ENCODE results near the gene CCDC57.
A peak's percentile ranks its signal among the peaks of the same experiment; 100 is the strongest.

The CCDC57 gene

DNA sequence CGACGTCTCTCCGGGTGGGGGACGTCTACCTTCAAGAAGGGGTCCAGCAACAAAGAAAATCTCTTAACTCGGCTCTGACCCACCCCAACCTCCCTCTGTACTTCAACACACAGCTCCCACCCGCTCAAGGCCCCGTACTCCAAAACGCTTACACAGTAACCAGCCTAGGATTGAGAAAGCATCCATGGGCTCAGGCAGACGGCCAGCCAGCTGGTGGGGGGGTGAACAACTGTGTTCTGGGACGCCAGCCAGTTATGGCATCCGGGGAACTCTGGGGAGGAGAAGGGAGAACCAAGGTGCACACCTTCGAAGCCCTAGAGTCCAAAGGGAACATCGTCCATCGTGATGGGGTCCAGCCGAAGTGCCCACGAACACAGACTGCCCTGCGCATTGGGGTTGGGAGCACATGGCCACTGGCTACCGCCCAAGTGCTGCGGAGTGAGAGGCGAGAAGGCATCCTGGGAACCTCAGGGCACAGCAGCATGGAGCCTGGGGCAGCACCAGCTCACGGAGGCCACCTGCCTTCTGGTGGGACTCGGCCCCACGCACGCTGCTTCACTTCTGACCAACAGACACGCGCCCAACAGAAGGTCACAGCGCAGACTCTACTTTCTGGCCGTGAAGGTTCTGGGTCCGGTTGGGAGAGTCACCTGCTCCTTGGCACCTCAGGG lies 30.5 kb upstream of the CCDC57 start:
- TF ChIP-seq TAF1 (IDR thresholded peaks at IDR 0.05; ENCODE audit: borderline replicate concordance, insufficient read depth, low read length) (no peak), POLR2AphosphoS5 (IDR thresholded peaks at IDR 0.05; ENCODE audit: low read depth, low read length) (peak; percentile 60), FOXP2 (optimal IDR thresholded peaks at IDR 0.05; ENCODE audit: borderline replicate concordance, extremely low read depth, extremely low read length, insufficient read depth) (no peak), SIN3A (IDR thresholded peaks at IDR 0.05; ENCODE audit: borderline replicate concordance, insufficient read depth, low read length) (no peak)
- TF ChIP-seq, protein P1, sequence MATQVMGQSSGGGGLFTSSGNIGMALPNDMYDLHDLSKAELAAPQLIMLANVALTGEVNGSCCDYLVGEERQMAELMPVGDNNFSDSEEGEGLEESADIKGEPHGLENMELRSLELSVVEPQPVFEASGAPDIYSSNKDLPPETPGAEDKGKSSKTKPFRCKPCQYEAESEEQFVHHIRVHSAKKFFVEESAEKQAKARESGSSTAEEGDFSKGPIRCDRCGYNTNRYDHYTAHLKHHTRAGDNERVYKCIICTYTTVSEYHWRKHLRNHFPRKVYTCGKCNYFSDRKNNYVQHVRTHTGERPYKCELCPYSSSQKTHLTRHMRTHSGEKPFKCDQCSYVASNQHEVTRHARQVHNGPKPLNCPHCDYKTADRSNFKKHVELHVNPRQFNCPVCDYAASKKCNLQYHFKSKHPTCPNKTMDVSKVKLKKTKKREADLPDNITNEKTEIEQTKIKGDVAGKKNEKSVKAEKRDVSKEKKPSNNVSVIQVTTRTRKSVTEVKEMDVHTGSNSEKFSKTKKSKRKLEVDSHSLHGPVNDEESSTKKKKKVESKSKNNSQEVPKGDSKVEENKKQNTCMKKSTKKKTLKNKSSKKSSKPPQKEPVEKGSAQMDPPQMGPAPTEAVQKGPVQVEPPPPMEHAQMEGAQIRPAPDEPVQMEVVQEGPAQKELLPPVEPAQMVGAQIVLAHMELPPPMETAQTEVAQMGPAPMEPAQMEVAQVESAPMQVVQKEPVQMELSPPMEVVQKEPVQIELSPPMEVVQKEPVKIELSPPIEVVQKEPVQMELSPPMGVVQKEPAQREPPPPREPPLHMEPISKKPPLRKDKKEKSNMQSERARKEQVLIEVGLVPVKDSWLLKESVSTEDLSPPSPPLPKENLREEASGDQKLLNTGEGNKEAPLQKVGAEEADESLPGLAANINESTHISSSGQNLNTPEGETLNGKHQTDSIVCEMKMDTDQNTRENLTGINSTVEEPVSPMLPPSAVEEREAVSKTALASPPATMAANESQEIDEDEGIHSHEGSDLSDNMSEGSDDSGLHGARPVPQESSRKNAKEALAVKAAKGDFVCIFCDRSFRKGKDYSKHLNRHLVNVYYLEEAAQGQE (IDR thresholded peaks at IDR 0.05; ENCODE audit: insufficient read depth in 1 of 2, low read depth in 2 of 2, low read length in 2 of 2) = no peak

DNA sequence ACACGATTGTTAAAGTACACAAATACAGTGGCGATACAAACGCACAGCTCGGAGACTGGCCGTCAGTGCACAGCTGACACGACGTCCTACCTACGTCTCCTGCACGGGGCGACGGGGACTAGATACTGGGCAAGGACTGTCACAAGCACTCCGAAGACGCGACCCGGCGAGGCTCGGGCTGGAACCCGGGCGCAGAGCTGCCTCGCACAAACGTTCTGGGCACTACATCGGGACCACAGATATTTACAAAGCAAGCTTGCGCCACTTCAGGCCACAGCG lies 30.0 kb upstream of the CCDC57 start:
- TF ChIP-seq SIN3A (IDR thresholded peaks at IDR 0.05; ENCODE audit: borderline replicate concordance, insufficient read depth, low read length) (no peak), POLR2AphosphoS5 (IDR thresholded peaks at IDR 0.05; ENCODE audit: low read depth, low read length) (no peak), TAF1 (IDR thresholded peaks at IDR 0.05; ENCODE audit: borderline replicate concordance, insufficient read depth, low read length) (no peak), FOXP2 (optimal IDR thresholded peaks at IDR 0.05; ENCODE audit: borderline replicate concordance, extremely low read depth, extremely low read length, insufficient read depth) (no peak)
- TF ChIP-seq, protein P1 (IDR thresholded peaks at IDR 0.05; ENCODE audit: insufficient read depth in 1 of 2, low read depth in 2 of 2, low read length in 2 of 2) = no peak

GRCh38 chr17:82241926-82242697 lies 29.5 kb upstream of the CCDC57 start:
- TF ChIP-seq FOXP2 (optimal IDR thresholded peaks at IDR 0.05; ENCODE audit: borderline replicate concordance, extremely low read depth, extremely low read length, insufficient read depth) = no peak
- TF ChIP-seq, protein P1 (IDR thresholded peaks at IDR 0.05; ENCODE audit: insufficient read depth in 1 of 2, low read depth in 2 of 2, low read length in 2 of 2) = no peak
- no peak for TF ChIP-seq TAF1 (IDR thresholded peaks at IDR 0.05; ENCODE audit: borderline replicate concordance, insufficient read depth, low read length)
- TF ChIP-seq POLR2AphosphoS5 (IDR thresholded peaks at IDR 0.05; ENCODE audit: low read depth, low read length) = no peak
- TF ChIP-seq SIN3A (IDR thresholded peaks at IDR 0.05; ENCODE audit: borderline replicate concordance, insufficient read depth, low read length) = no peak; the same call in 1 of the 2 replicates

DNA sequence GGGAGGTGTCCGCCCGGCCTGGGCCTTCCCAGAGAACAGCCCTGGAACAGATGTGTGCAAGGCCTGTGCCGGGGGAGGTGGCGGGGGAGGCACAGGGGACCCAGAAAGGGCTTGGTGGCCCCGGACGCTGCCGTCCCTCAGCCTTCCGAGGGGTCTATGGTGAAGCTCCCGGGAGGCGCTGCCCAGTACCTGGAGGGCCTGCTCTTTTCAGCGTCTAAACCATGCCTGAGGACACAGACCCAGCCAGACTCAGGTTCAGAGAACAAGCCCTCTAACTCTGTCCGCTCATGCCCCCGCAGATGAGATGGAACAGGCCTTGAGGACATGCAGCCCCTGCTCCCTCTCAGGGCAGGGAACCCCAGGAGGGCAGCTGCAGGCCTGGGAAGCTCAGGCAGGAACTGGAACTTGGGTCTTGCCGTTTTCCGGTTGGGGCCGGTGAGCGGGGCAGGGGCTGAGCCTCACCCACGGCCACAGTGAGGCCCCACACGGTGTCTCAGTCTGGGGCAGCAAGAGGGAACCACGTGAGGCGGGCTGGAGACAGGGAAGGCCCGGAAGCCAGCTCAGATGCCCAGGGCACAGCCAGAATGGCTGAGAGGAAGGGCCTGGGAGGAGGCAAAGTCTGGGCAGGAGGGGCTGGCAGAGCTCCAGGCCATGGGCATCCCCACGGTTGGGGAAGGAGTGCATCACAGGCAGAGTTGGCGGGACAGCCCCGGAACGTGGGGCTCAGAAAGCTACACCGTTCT lies 28.7 kb upstream of the CCDC57 start:
- TF ChIP-seq, protein P1 (IDR thresholded peaks at IDR 0.05; ENCODE audit: insufficient read depth in 1 of 2, low read depth in 2 of 2, low read length in 2 of 2) = no peak
- TF ChIP-seq FOXP2 (optimal IDR thresholded peaks at IDR 0.05; ENCODE audit: borderline replicate concordance, extremely low read depth, extremely low read length, insufficient read depth) (no peak), TAF1 (IDR thresholded peaks at IDR 0.05; ENCODE audit: borderline replicate concordance, insufficient read depth, low read length) (no peak), SIN3A (IDR thresholded peaks at IDR 0.05; ENCODE audit: borderline replicate concordance, insufficient read depth, low read length) (no peak), POLR2AphosphoS5 (IDR thresholded peaks at IDR 0.05; ENCODE audit: low read depth, low read length) (peak; percentile 40)

Measured in PFSK-1 (cell line).